WERI-Rb-1 (cell line): Measurements from ENCODE around the gene OAS3.

ENCODE experiments used
- DNase-seq: peaks from one replicate; pipeline ENCODE4 v3.0.0-alpha.2; 2020
- H3K27ac ChIP-seq: fragments of 250-450 bp; sonication (Bioruptor Pico); 2 replicates; pipeline ENCODE4 v1.5.1; 2020; ENCODE audit warnings: mild to moderate bottlenecking, moderate library complexity
- H3K27me3 ChIP-seq: fragments of 250-450 bp; sonication (Bioruptor Pico); 2 replicates; pipeline ENCODE4 v1.5.1; 2021; ENCODE audit warnings: mild to moderate bottlenecking, low read depth, moderate library complexity; ENCODE audit not compliant: insufficient read depth, severe bottlenecking
- H3K36me3 ChIP-seq: fragments of 250-450 bp; sonication (Bioruptor Pico); 2 replicates; pipeline ENCODE4 v1.5.1; 2020; ENCODE audit warnings: mild to moderate bottlenecking, moderate library complexity
- H3K4me3 ChIP-seq: 2 replicates; pipeline ENCODE4 v1.5.1; 2011; ENCODE audit warnings: low read depth, mild to moderate bottlenecking, control low read depth, low read length
- H3K9me3 ChIP-seq: fragments of 250-450 bp; sonication (Bioruptor Pico); 2 replicates; pipeline ENCODE4 v1.5.1; 2021; ENCODE audit warnings: mild to moderate bottlenecking, moderate library complexity; ENCODE audit not compliant: severe bottlenecking
- CTCF ChIP-seq: IDR thresholded peaks from 2 replicates; pipeline ENCODE4 v1.5.1; 2011; ENCODE audit warnings: low read depth, mild to moderate bottlenecking, control low read depth, inconsistent platforms, low read length

The OAS3 gene

DNA sequence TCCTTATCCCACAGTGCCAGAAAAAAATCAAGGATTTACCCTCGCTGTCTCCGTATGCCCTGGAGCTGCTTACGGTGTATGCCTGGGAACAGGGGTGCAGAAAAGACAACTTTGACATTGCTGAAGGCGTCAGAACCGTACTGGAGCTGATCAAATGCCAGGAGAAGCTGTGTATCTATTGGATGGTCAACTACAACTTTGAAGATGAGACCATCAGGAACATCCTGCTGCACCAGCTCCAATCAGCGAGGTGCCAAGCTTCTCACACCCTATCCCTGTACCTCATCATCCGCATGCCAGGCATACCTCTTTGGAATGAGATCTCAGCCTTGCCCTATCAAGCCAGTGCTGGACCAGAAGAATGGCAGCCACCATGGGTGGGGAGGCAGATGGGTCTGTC is 59.2 kb downstream of the OAS3 start:
- peaks cover 18% of the 10 kb centered on the region for H3K27me3 ChIP-seq
- no peaks in the 10 kb centered on the region for H3K36me3 ChIP-seq
- H3K4me3 ChIP-seq, result no peak overlapping the region
- H3K27ac ChIP-seq, result no peak overlapping the region
- peaks cover 15% of the 10 kb centered on the region for H3K9me3 ChIP-seq
- DNase-seq, result no peak
- no peak for TF ChIP-seq CTCF

DNA sequence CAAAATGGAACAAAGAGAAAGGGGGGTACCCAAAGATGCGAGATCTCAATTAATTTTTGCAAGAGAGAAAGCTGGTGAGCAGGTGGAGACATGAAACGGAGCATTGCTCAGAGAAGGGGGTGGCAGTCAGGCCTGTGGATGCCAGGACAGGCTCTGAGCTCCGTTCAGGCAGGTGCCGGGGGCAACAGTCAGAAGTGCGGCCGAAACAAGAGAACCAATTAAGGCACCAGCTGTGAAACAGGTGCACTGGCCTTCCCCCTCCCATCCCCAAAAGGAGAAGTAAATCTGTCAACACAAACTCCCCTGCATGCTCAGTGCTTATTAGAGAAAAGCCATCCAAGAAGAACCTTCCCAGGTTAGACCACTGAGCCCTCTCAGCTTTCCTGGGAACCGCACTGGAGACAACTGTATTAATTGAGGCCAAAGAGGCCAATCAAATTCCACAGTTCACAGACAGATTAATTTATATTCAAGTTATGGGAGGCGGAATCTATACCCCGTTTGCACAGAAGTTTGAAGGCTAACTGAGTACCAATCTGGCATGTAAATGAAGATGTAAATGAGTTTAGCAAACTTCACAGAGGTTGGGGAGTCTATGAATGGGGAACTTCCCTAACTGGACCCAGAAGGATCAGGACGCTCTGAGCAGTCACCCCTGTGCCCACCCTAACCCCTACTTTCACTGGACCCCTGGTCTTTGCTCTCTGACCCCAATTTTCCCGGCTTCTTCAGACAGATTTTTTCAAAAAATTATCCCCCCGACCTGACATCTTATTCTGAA is 60.9 kb downstream of the OAS3 start:
- H3K27me3 ChIP-seq, result peaks cover 18% of the 10 kb centered on the region
- H3K27ac ChIP-seq, result no peak overlapping the region
- no peak overlapping the region for H3K4me3 ChIP-seq
- H3K9me3 ChIP-seq, result peaks cover 15% of the 10 kb centered on the region
- no peaks in the 10 kb centered on the region for H3K36me3 ChIP-seq
- no peak for DNase-seq
- no peak for TF ChIP-seq CTCF

GRCh38 chr12:113000433-113000832 is 62.2 kb downstream of the OAS3 start:
- no peak overlapping the region for H3K27ac ChIP-seq
- H3K27me3 ChIP-seq, result peaks cover 23% of the 10 kb centered on the region
- H3K9me3 ChIP-seq, result peaks cover 15% of the 10 kb centered on the region
- no peak overlapping the region for H3K4me3 ChIP-seq
- no peak for DNase-seq
- no peaks in the 10 kb centered on the region for H3K36me3 ChIP-seq
- no peak for TF ChIP-seq CTCF

- no peaks in the 10 kb centered on the region for H3K36me3 ChIP-seq
These were observed 63.9 kb downstream of the OAS3 start for GRCh38 chr12:113002155-113002554.

GRCh38 chr12:113002676-113003075 is 64.4 kb downstream of the OAS3 start:
- Histone ChIP-seq H3K27me3 (peaks cover 22% of the 10 kb centered on the region), H3K36me3 (no peaks in the 10 kb centered on the region), H3K4me3 (no peak overlapping the region), H3K27ac (no peak overlapping the region), H3K9me3 (peaks cover 15% of the 10 kb centered on the region)
- TF ChIP-seq CTCF, result no peak
- DNase-seq, result no peak

More at GRCh38 chr12:113002155-113002554, 63.9 kb downstream of the OAS3 start:
- peaks cover 15% of the 10 kb centered on the region for H3K9me3 ChIP-seq
- no peak overlapping the region for H3K4me3 ChIP-seq
- H3K27ac ChIP-seq, result no peak overlapping the region
- no peak for TF ChIP-seq CTCF
- no peak for DNase-seq
- peaks cover 25% of the 10 kb centered on the region for H3K27me3 ChIP-seq

GRCh38 chr12:113003636-113004035 is 65.4 kb downstream of the OAS3 start:
- H3K9me3 ChIP-seq, result peaks cover 7% of the 10 kb centered on the region
- no peak for DNase-seq
- no peaks in the 10 kb centered on the region for H3K36me3 ChIP-seq
- TF ChIP-seq CTCF, result no peak
- peaks cover 22% of the 10 kb centered on the region for H3K27me3 ChIP-seq
- H3K27ac ChIP-seq, result no peak overlapping the region
- H3K4me3 ChIP-seq, result no peak overlapping the region
